T-helper 17 cell (primary cell): ENCODE measurements around the gene KRTCAP2. TPM values are rescaled to one million over a fixed set of nuclear protein-coding genes. Genes with fewer than 3 reads are reported as not detected.
A peak's percentile ranks its signal among the peaks of the same experiment; 100 is the strongest.
"Not testable (repeated sequence)": the region's sequence is repeated elsewhere in the genome, so short reads cannot be mapped to it uniquely, and the experiment has no call there.

Experiments
- ATAC-seq: fragments of 150-1000 bp; cut with Tn5 transposase; 2 replicates; pipeline ENCODE4 v1.10.0; 2021; ENCODE audit warnings: mild to moderate bottlenecking, moderate library complexity
- DNase-seq, 3 donors: peaks; one replicate each; pipeline versions ENCODE4 v3.0.0 to v3.0.0-alpha.2; 2020 to 2021
- H3K9me3 ChIP-seq: one replicate; pipeline ENCODE4 v1.7.0; 2013; ENCODE audit warnings: low read length, mild to moderate bottlenecking; ENCODE audit not compliant: control insufficient read depth, poor library complexity, severe bottlenecking
- H3K27ac Mint-ChIP-seq: one replicate; pipeline ENCODE4 v1.8.0; 2022; ENCODE audit warnings: mild to moderate bottlenecking, moderate library complexity, mixed read lengths
- H3K27me3 Mint-ChIP-seq: one replicate; pipeline ENCODE4 v1.8.0; 2022; ENCODE audit warnings: mixed read lengths
- H3K36me3 Mint-ChIP-seq: one replicate; pipeline ENCODE4 v1.8.0; 2022; ENCODE audit warnings: low read depth, mixed read lengths
- H3K4me1 Mint-ChIP-seq: one replicate; pipeline ENCODE4 v1.8.0; 2022; ENCODE audit warnings: mild to moderate bottlenecking, mixed read lengths
- H3K4me3 Mint-ChIP-seq: one replicate; pipeline ENCODE4 v1.8.0; 2022; ENCODE audit warnings: mild to moderate bottlenecking, moderate library complexity, mixed read lengths
- total RNA-seq, 4 donors: library from RNA in 2 of 4; stranded (reverse) in 2 of 4; gene quantifications; one replicate each; pipeline ENCODE4 v1.2.3 and lab custom pipeline; 2022 to 2026

Gene KRTCAP2
- total RNA-seq, 2 donors from 2014 or later, result 110 to 127 TPM

GRCh38 chr1:155175281-155175926 lies 2.3 kb upstream of the KRTCAP2 start:
- H3K27me3 Mint-ChIP-seq, result no peaks in the 10 kb centered on the region
- no peaks in the 10 kb centered on the region for H3K9me3 ChIP-seq
- peak overlapping the region; percentile 98 for H3K27ac Mint-ChIP-seq
- DNase-seq (no peak), ATAC-seq (no peak)
- H3K4me3 Mint-ChIP-seq, result peak overlapping the region; percentile 99
- H3K4me1 Mint-ChIP-seq, result peaks cover 38% of the 10 kb centered on the region
- H3K36me3 Mint-ChIP-seq, result peaks cover 9% of the 10 kb centered on the region

- H3K27me3 Mint-ChIP-seq, result no peaks in the 10 kb centered on the region
Observed at GRCh38 chr1:155174324-155175280, 1.5 kb upstream of the KRTCAP2 start.

GRCh38 chr1:155173478-155174323 lies 597 bp upstream of the KRTCAP2 start, which contains the start of gene TRIM46:
TRIM46 (plus strand) TSS chr1:155173849; CDS start chr1:155173967, 118 bp downstream.
- no peaks in the 10 kb centered on the region for H3K9me3 ChIP-seq
- H3K4me3 Mint-ChIP-seq, result peak within 1 kb of the TSS; percentile 99
- H3K27ac Mint-ChIP-seq, result peak within 1 kb of the TSS; percentile 98
- ATAC-seq (peak; percentile 29), DNase-seq (peak; percentile 33 to 64 (median 49))
- no peaks in the 10 kb centered on the region for H3K27me3 Mint-ChIP-seq
- peaks cover 8% of the 10 kb centered on the region for H3K36me3 Mint-ChIP-seq
- peaks cover 47% of the 10 kb centered on the region for H3K4me1 Mint-ChIP-seq

More at GRCh38 chr1:155174324-155175280, 1.5 kb upstream of the KRTCAP2 start:
- ATAC-seq (peak; percentile 8), DNase-seq (peak; percentile 37 to 52 (median 39))
- H3K9me3 ChIP-seq, result no peaks in the 10 kb centered on the region
- Mint-ChIP-seq H3K4me3 (peak overlapping the region; percentile 99), H3K36me3 (peaks cover 10% of the 10 kb centered on the region), H3K27ac (peak overlapping the region; percentile 98), H3K4me1 (peaks cover 40% of the 10 kb centered on the region)

GRCh38 chr1:155171836-155172731 lies 1.0 kb downstream of the KRTCAP2 start:
- H3K9me3 ChIP-seq, result no peaks in the 10 kb centered on the region
- H3K27ac Mint-ChIP-seq, result peak overlapping the region; percentile 98
- ATAC-seq (peak; percentile 31), DNase-seq (no peak)
- H3K4me1 Mint-ChIP-seq, result peaks cover 55% of the 10 kb centered on the region
- H3K27me3 Mint-ChIP-seq, result no peaks in the 10 kb centered on the region
- peaks cover 8% of the 10 kb centered on the region for H3K36me3 Mint-ChIP-seq
- H3K4me3 Mint-ChIP-seq, result peak overlapping the region; percentile 99

DNA sequence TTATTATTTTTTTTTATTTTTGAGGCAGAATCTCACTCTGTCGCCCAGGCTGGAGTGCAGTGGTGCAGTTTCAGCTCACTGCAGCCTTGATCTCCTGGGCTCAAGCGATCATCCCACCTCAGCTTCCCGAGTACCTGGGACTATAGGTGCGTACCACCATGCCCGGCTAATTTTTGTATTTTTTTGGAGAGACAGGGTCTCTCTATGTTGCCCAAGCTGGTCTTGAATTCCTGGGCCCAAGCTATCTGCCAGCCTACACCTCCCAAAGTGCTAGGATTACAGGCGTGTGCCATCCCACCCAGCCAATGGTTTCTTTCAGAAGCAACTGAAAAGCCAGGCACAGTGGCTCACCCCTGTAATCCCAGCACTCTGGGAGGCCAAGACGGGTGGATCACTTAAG lies 2.3 kb downstream of the KRTCAP2 start:
- Mint-ChIP-seq H3K4me3 (no peak overlapping the region), H3K4me1 (peaks cover 47% of the 10 kb centered on the region), H3K27ac (no peak overlapping the region), H3K36me3 (peaks cover 8% of the 10 kb centered on the region), H3K27me3 (no peaks in the 10 kb centered on the region)
- ATAC-seq (no peak), DNase-seq (no peak)
- no peaks in the 10 kb centered on the region for H3K9me3 ChIP-seq

DNA sequence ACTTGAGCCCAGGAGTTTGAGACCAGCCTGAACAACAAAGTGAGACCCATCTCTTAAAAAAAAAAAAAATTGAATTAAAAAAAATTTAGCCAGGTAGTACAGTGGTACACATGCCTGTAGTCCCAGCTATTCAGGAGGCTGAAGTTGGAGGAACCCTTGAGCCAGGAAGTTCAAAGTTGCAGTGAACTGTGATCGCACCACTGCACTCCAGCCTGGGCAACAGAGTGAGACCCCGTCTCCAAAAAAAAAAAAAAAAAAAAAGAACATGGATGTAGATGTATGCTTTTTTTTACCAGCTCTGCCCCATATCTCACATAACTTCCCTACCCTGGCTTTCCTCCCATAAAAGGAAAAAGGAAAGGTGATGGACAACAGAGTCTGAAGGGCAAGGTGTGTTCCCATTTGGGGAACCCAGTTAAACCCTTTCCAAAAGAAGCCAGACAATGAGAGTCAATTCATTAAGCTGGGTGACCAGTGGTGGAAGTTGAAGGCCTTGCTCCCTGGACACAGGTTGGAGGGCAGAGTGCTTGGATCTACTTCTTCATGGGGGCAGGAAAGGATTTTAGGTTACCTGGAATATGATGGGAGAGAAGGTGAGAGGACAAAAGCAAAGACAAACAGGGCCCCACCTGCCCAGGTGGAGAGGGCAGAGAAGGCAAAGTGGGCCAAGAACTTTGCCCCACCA lies 2.9 kb downstream of the KRTCAP2 start:
- H3K36me3 Mint-ChIP-seq, result peaks cover 8% of the 10 kb centered on the region
- no peaks in the 10 kb centered on the region for H3K9me3 ChIP-seq
- H3K4me1 Mint-ChIP-seq, result peaks cover 47% of the 10 kb centered on the region
- no peak overlapping the region for H3K4me3 Mint-ChIP-seq
- ATAC-seq (no peak), DNase-seq (no peak)
- no peak overlapping the region for H3K27ac Mint-ChIP-seq
- H3K27me3 Mint-ChIP-seq, result no peaks in the 10 kb centered on the region

DNA sequence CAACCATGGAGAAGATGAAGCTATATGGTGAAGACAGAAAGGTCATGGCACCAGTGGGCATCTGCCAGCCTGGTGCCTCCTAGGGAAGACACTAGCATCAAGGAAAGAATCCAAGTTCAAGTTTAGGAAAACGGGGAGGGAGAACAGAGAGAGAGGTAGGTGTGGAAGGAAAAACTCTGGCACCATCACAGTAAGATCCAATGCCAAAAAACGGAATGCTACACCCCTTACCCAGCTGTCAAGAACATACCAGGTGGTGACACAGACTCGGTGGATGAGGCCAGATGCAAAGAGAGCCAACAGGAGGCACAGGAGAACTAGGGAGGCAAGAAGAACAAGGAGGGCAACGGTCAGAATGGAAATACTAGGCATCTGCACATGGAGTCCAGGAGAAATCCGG lies 3.6 kb downstream of the KRTCAP2 start:
- Mint-ChIP-seq H3K36me3 (peaks cover 8% of the 10 kb centered on the region), H3K4me1 (peaks cover 41% of the 10 kb centered on the region), H3K4me3 (no peak overlapping the region), H3K27me3 (no peaks in the 10 kb centered on the region), H3K27ac (no peak overlapping the region)
- DNase-seq, result no peak
- no peaks in the 10 kb centered on the region for H3K9me3 ChIP-seq
- no peak for ATAC-seq

- H3K4me3 Mint-ChIP-seq, result no peak overlapping the region
Observed at GRCh38 chr1:155168456-155169210, 4.5 kb downstream of the KRTCAP2 start.

DNA sequence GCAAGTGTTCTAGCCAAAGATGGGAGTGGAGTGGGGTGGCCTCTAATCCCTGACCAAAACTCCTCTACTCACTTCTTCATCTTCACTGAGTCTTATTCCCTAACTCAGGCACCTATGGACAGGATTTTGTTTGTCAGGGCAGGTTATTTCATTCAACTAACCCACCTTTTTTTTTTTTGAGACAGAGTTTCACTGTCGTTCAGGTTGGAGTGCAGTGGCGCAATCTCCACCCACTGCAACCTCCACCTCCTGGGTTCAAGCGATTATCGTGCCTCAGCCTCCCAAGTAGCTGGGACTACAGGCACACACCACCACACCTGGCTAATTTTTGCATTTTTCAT lies 5.0 kb downstream of the KRTCAP2 start:
- H3K27ac Mint-ChIP-seq, H3K27me3 Mint-ChIP-seq, ATAC-seq, DNase-seq, H3K36me3 Mint-ChIP-seq, H3K9me3 ChIP-seq: not testable (repeated sequence)
- peaks cover 32% of the 10 kb centered on the region for H3K4me1 Mint-ChIP-seq
- H3K4me3 Mint-ChIP-seq, result peak overlapping the region; percentile 78

More at GRCh38 chr1:155168456-155169210, 4.5 kb downstream of the KRTCAP2 start:
- no peaks in the 10 kb centered on the region for H3K27me3 Mint-ChIP-seq
- H3K9me3 ChIP-seq, result no peaks in the 10 kb centered on the region
- H3K36me3 Mint-ChIP-seq, result peaks cover 8% of the 10 kb centered on the region
- H3K4me1 Mint-ChIP-seq, result peaks cover 37% of the 10 kb centered on the region
- DNase-seq (no peak), ATAC-seq (no peak)
- H3K27ac Mint-ChIP-seq, result no peak overlapping the region

GRCh38 chr1:155167166-155168104 lies 5.7 kb downstream of the KRTCAP2 start:
- Mint-ChIP-seq H3K27ac (no peak overlapping the region), H3K4me1 (peaks cover 28% of the 10 kb centered on the region), H3K27me3 (no peaks in the 10 kb centered on the region), H3K4me3 (peak overlapping the region; percentile 78), H3K36me3 (peaks cover 5% of the 10 kb centered on the region)
- no peaks in the 10 kb centered on the region for H3K9me3 ChIP-seq
- peak; percentile 72 to 81 (median 77) for DNase-seq
- peak; percentile 77 for ATAC-seq
